ENCODE measurements around the gene SMYD3. TPM values are rescaled to one million over a fixed set of nuclear protein-coding genes. Genes with fewer than 3 reads are reported as not detected.
"Not testable (repeated sequence)": the region's sequence is repeated elsewhere in the genome, so short reads cannot be mapped to it uniquely, and the experiment has no call there.

SMYD3 gene
- total RNA-seq, 2 donors from 2014 or later, result 16.2 to 16.4 TPM

- Histone ChIP-seq H3K9me3 (no peaks in the 10 kb centered on the region), H3K9ac (ENCODE audit: low read depth in 2 of 2, low read length in 2 of 2) (no peak overlapping the region), H3K4me1 (no peaks in the 10 kb centered on the region), H3K27me3 (no peaks in the 10 kb centered on the region), H3K4me3 (no peak overlapping the region), H3K27ac (no peak overlapping the region), H3K36me3 (no peaks in the 10 kb centered on the region)
- no peak for DNase-seq
- intact Hi-C loops (cut with DNase I), result no loop called here
- no peak for TF ChIP-seq CTCF (IDR thresholded peaks at IDR 0.05)
These were observed 472.0 kb downstream of the SMYD3 start for GRCh38 chr1:246035060-246035541.

GRCh38 chr1:246034630-246035029, 472.4 kb downstream of the SMYD3 start:
- H3K27me3 ChIP-seq, result no peaks in the 10 kb centered on the region
- no peaks in the 10 kb centered on the region for H3K4me1 ChIP-seq
- no peak for TF ChIP-seq CTCF (IDR thresholded peaks at IDR 0.05)
- no peak overlapping the region for H3K4me3 ChIP-seq
- no peaks in the 10 kb centered on the region for H3K9me3 ChIP-seq
- no peaks in the 10 kb centered on the region for H3K36me3 ChIP-seq
- no peak overlapping the region for H3K27ac ChIP-seq
- intact Hi-C loops (cut with DNase I), result no loop called here
- DNase-seq, result no peak
- no peak overlapping the region for H3K9ac ChIP-seq (ENCODE audit: low read depth in 2 of 2, low read length in 2 of 2)

- H3K36me3 ChIP-seq, result no peaks in the 10 kb centered on the region
- no peak for DNase-seq
- no peak for TF ChIP-seq CTCF (IDR thresholded peaks at IDR 0.05)
- no peaks in the 10 kb centered on the region for H3K9me3 ChIP-seq
- H3K9ac ChIP-seq (ENCODE audit: low read depth in 2 of 2, low read length in 2 of 2), result no peak overlapping the region
- no peaks in the 10 kb centered on the region for H3K27me3 ChIP-seq
- H3K27ac ChIP-seq, result no peak overlapping the region
- H3K4me1 ChIP-seq, result no peaks in the 10 kb centered on the region
- H3K4me3 ChIP-seq, result no peak overlapping the region
- intact Hi-C loops (cut with DNase I), result no loop called here
These were observed 474.1 kb downstream of the SMYD3 start for GRCh38 chr1:246032984-246033383.

GRCh38 chr1:246032031-246032551, 475.0 kb downstream of the SMYD3 start:
- DNase-seq, result no peak
- no peak overlapping the region for H3K4me3 ChIP-seq
- intact Hi-C loops (cut with DNase I), result no loop called here

GRCh38 chr1:246029616-246030015, 477.5 kb downstream of the SMYD3 start:
- TF ChIP-seq CTCF (IDR thresholded peaks at IDR 0.05), result no peak
- Histone ChIP-seq H3K9me3 (no peaks in the 10 kb centered on the region), H3K27me3 (no peaks in the 10 kb centered on the region), H3K27ac (no peak overlapping the region), H3K9ac (ENCODE audit: low read depth in 2 of 2, low read length in 2 of 2) (no peak overlapping the region), H3K4me3 (no peak overlapping the region), H3K4me1 (no peaks in the 10 kb centered on the region), H3K36me3 (no peaks in the 10 kb centered on the region)
- DNase-seq, result no peak
- intact Hi-C loops (cut with DNase I), result no loop called here

More at GRCh38 chr1:246032031-246032551, 475.0 kb downstream of the SMYD3 start:
- Histone ChIP-seq H3K9me3 (no peaks in the 10 kb centered on the region), H3K4me1 (no peaks in the 10 kb centered on the region), H3K9ac (ENCODE audit: low read depth in 2 of 2, low read length in 2 of 2) (no peak overlapping the region), H3K27me3 (no peaks in the 10 kb centered on the region), H3K36me3 (no peaks in the 10 kb centered on the region), H3K27ac (no peak overlapping the region)
- TF ChIP-seq CTCF (IDR thresholded peaks at IDR 0.05), result no peak

GRCh38 chr1:246024118-246024517, 483.0 kb downstream of the SMYD3 start:
- H3K4me3 ChIP-seq; DNase-seq; H3K27ac ChIP-seq; intact Hi-C loops (cut with DNase I); H3K4me1 ChIP-seq; H3K9ac ChIP-seq (ENCODE audit: low read depth in 2 of 2, low read length in 2 of 2); H3K36me3 ChIP-seq; H3K27me3 ChIP-seq; H3K9me3 ChIP-seq: not testable (repeated sequence)
